Measurements from ENCODE around the gene LKAAEAR1.

DNA sequence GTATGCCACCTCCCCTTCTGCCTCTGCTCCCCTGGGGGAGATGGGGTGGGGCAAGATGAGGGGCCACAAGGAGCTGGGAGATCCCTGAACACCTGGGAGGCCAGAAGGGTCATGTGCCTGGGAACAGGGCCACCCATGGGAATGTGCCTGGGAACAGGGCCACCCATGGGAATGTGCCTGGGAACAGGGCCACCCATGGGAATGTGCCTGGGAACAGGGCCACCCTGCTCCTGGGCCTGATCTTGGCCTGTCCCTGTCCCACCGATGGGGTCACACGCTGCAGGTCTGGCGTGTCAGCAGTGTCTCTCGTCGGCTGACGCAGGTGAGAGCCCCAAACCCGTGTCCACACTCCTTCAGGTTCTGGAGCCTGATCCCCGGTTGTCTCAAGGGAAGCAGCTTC lies 9.2 kb downstream of the LKAAEAR1 start:
- TF ChIP-seq POLR2A (IDR thresholded peaks at IDR 0.05; ENCODE audit: low read depth, low read length) (no peak), POLR2AphosphoS5 (IDR thresholded peaks at IDR 0.05; ENCODE audit: low read depth, low read length) (no peak), SPI1 (IDR thresholded peaks at IDR 0.05; ENCODE audit: low read depth, low read length) (no peak), TAF1 (IDR thresholded peaks at IDR 0.05; ENCODE audit: low read depth, low read length) (no peak), PAX5 (IDR thresholded peaks at IDR 0.05; ENCODE audit: insufficient read depth, low read length, severe bottlenecking) (no peak)
